HL-60 (cell line): ENCODE measurements around the gene ZNF211.

Experiments used
- CTCF ChIP-seq: IDR thresholded peaks from one replicate; pipeline ENCODE4 v1.5.1; 2011; ENCODE audit warnings: low read length, control low read depth, inconsistent platforms; ENCODE audit not compliant: insufficient read depth
- POLR2AphosphoS5 ChIP-seq: IDR thresholded peaks from 2 replicates; pipeline ENCODE4 v1.6.1; 2012; ENCODE audit warnings: low read depth

GRCh38 chr19:57675881-57676280 is 42.9 kb downstream of the ZNF211 start:
- TF ChIP-seq CTCF: no peak
- TF ChIP-seq POLR2AphosphoS5: no peak
